Testis (tissue), 3 donors: ENCODE results near the gene CSNK1G2. TPM values are rescaled to one million over a fixed set of nuclear protein-coding genes. Genes with fewer than 3 reads are reported as not detected.

ENCODE experiments used
- DNase-seq: peaks from one replicate; pipeline ENCODE4 v3.0.0-alpha.2; 2019
- H3K27ac ChIP-seq, 2 donors: fragments of 200-600 bp; sonication (generic); one replicate each; pipeline ENCODE4 v1.5.1; 2019
- H3K27me3 ChIP-seq: fragments of 200-600 bp; sonication (generic); one replicate; pipeline ENCODE4 v1.5.1; 2019
- H3K36me3 ChIP-seq: fragments of 200-600 bp; sonication (generic); one replicate; pipeline ENCODE4 v1.5.1; 2017; ENCODE audit warnings: low read depth; ENCODE audit errors: missing control alignments
- H3K4me1 ChIP-seq: fragments of 200-600 bp; sonication (generic); one replicate; pipeline ENCODE4 v1.5.1; 2019
- H3K4me3 ChIP-seq, 2 donors: fragments of 200-600 bp; sonication (generic); one replicate each; pipeline ENCODE4 v1.5.1; 2017 to 2019
- H3K9me3 ChIP-seq: fragments of 200-600 bp; sonication (generic); one replicate; pipeline ENCODE4 v1.5.1; 2017
- CTCF ChIP-seq, 3 experiments: fragments of 450-650 bp in 2 of 3; fragments of 200-600 bp in 1 of 3; sonication (generic) in 1 of 3; IDR thresholded peaks; one replicate each; pipeline ENCODE4 v1.5.1; 2016 to 2019; ENCODE audit warnings: antibody characterized with exemption in 3 of 3, mild to moderate bottlenecking in 2 of 3, moderate library complexity in 1 of 3
- POLR2A ChIP-seq: fragments of 450-650 bp; IDR thresholded peaks from one replicate; pipeline ENCODE4 v1.6.1; 2017; ENCODE audit warnings: antibody characterized with exemption, mild to moderate bottlenecking, moderate library complexity
- WGBS, 2 donors: methylation state at CpG; one replicate each; pipeline ENCODE4 v1.1.5; 2018; 5-methylcytosine and 5-hydroxymethylcytosine counted together
- intact Hi-C: fragments of 100-400 bp; cut with DNase I; formaldehyde crosslinking; loops from one replicate; pipeline ENCODE4 v1.15.1; 2023; ENCODE audit warnings: low total_unique reads
- polyA plus RNA-seq: library from polyadenylated mRNA; stranded (reverse); fragments of 350-450 nt; fragmentation: Illumina TruSeq; extraction: RNeasy Lipid Tissue Mini Kit (QIAGEN cat#74804); gene quantifications from one replicate; pipeline ENCODE4 v1.2.3, GENCODE V29; 2014; ENCODE audit warnings: low read depth, low replicate concordance; ENCODE audit not compliant: insufficient read depth
- total RNA-seq, 2 donors: library from RNA; depleted of rRNA; stranded (reverse); fragments of >200 nt; gene quantifications; one replicate each; pipeline ENCODE4 v1.2.3, GENCODE V29; 2016

The CSNK1G2 gene
- total and polyA plus RNA-seq, 3 donors from 2014 or later = 159 to 287 (median 178) TPM

- intact Hi-C loops = no loop called here
- no peak for TF ChIP-seq CTCF (IDR thresholded peaks at IDR 0.05)
- no peak for TF ChIP-seq POLR2A
- WGBS, 2 donors = 91 to 92% methylated on average over 20 of the region's 20 CpGs
Measured at GRCh38 chr19:2010135-2010668, 69.2 kb downstream of the CSNK1G2 start.

GRCh38 chr19:2011169-2011568 is 70.2 kb downstream of the CSNK1G2 start:
- DNase-seq = no peak
- WGBS, 2 donors = 92 to 94% methylated on average over 12 of the region's 12 CpGs
- TF ChIP-seq POLR2A = no peak
- TF ChIP-seq CTCF (IDR thresholded peaks at IDR 0.05) = no peak
- H3K4me1 ChIP-seq = peaks cover 9% of the 10 kb centered on the region
- H3K4me3 ChIP-seq = no peak overlapping the region
- H3K27me3 ChIP-seq = no peaks in the 10 kb centered on the region
- intact Hi-C loops = no loop called here
- no peaks in the 10 kb centered on the region for H3K36me3 ChIP-seq
- no peaks in the 10 kb centered on the region for H3K9me3 ChIP-seq
- no peak overlapping the region for H3K27ac ChIP-seq

More at GRCh38 chr19:2010135-2010668, 69.2 kb downstream of the CSNK1G2 start:
- H3K4me3 ChIP-seq = no peak overlapping the region
- H3K4me1 ChIP-seq = peaks cover 9% of the 10 kb centered on the region
- H3K36me3 ChIP-seq = no peaks in the 10 kb centered on the region
- H3K9me3 ChIP-seq = no peaks in the 10 kb centered on the region
- no peak for DNase-seq
- H3K27ac ChIP-seq = no peak overlapping the region
- no peaks in the 10 kb centered on the region for H3K27me3 ChIP-seq

- intact Hi-C loops = no loop called here
- Histone ChIP-seq H3K27ac (no peak overlapping the region), H3K9me3 (no peaks in the 10 kb centered on the region), H3K27me3 (no peaks in the 10 kb centered on the region), H3K4me3 (no peak overlapping the region), H3K36me3 (no peaks in the 10 kb centered on the region), H3K4me1 (peaks cover 9% of the 10 kb centered on the region)
- TF ChIP-seq CTCF (IDR thresholded peaks at IDR 0.05) (no peak), POLR2A (no peak)
- DNase-seq = no peak
- WGBS, 2 donors = 72 to 96% methylated on average over 4 to 21 of the region's 21 CpGs
Measured at GRCh38 chr19:2012941-2013682, 72.1 kb downstream of the CSNK1G2 start.

GRCh38 chr19:2013683-2013961 is 72.7 kb downstream of the CSNK1G2 start:
- 81 to 86% methylated on average over 5 to 6 of the region's 6 CpGs for WGBS, 2 donors
- no peak overlapping the region for H3K27ac ChIP-seq
- intact Hi-C loops = no loop called here

GRCh38 chr19:2014131-2014571 is 73.2 kb downstream of the CSNK1G2 start:
- no peak overlapping the region for H3K27ac ChIP-seq
- no peaks in the 10 kb centered on the region for H3K9me3 ChIP-seq
- no peaks in the 10 kb centered on the region for H3K36me3 ChIP-seq
- no peaks in the 10 kb centered on the region for H3K27me3 ChIP-seq
- no peak overlapping the region for H3K4me3 ChIP-seq
- WGBS, 2 donors = 59 to 72% methylated on average over 5 of the region's 5 CpGs
- DNase-seq = no peak
- peaks cover 9% of the 10 kb centered on the region for H3K4me1 ChIP-seq
- TF ChIP-seq POLR2A = no peak
- TF ChIP-seq CTCF (IDR thresholded peaks at IDR 0.05) = no peak
- intact Hi-C loops = no loop called here

More at GRCh38 chr19:2013683-2013961, 72.7 kb downstream of the CSNK1G2 start:
- TF ChIP-seq POLR2A = no peak
- Histone ChIP-seq H3K36me3 (no peaks in the 10 kb centered on the region), H3K4me3 (no peak overlapping the region), H3K27me3 (no peaks in the 10 kb centered on the region), H3K4me1 (peaks cover 9% of the 10 kb centered on the region), H3K9me3 (no peaks in the 10 kb centered on the region)
- DNase-seq = no peak
